GM19193 (cell line): ENCODE results near the gene SENP1.

Experiments
- POLR2A ChIP-seq: IDR thresholded peaks from 4 replicates; pipeline ENCODE4 v1.6.1; 2011; ENCODE audit not compliant: insufficient read depth, insufficient read length; ENCODE audit errors: extremely low read depth

Gene SENP1

GRCh38 chr12:48121522-48121921, 15.6 kb upstream of the SENP1 start:
- TF ChIP-seq POLR2A = no peak

GRCh38 chr12:48119834-48120195, 13.9 kb upstream of the SENP1 start:
- TF ChIP-seq POLR2A = no peak

- no peak for TF ChIP-seq POLR2A
Observed at GRCh38 chr12:48119078-48119833, 13.4 kb upstream of the SENP1 start, which contains the start of gene PFKM. Gene PFKM, plus strand, starts transcription at chr12:48119364. Its CDS starts 3,411 bp downstream, at chr12:48122775.

GRCh38 chr12:48118284-48118871, 12.5 kb upstream of the SENP1 start:
- no peak for TF ChIP-seq POLR2A

- TF ChIP-seq POLR2A = no peak
Observed at GRCh38 chr12:48115957-48116356, 10.1 kb upstream of the SENP1 start.

GRCh38 chr12:48110691-48111311, 4.9 kb upstream of the SENP1 start:
- no peak for TF ChIP-seq POLR2A

GRCh38 chr12:48109424-48109823, 3.5 kb upstream of the SENP1 start:
- TF ChIP-seq POLR2A = no peak

- no peak for TF ChIP-seq POLR2A
Observed at GRCh38 chr12:48106681-48107613, 1.1 kb upstream of the SENP1 start.

GRCh38 chr12:48105321-48105866, 485 bp downstream of the SENP1 start:
- TF ChIP-seq POLR2A = no peak

GRCh38 chr12:48104531-48104930, 1.3 kb downstream of the SENP1 start:
- TF ChIP-seq POLR2A = no peak

- TF ChIP-seq POLR2A = no peak
Observed at GRCh38 chr12:48092611-48093010, 13.3 kb downstream of the SENP1 start.

- TF ChIP-seq POLR2A = no peak
Observed at GRCh38 chr12:48086327-48086726, 19.6 kb downstream of the SENP1 start.

- no peak for TF ChIP-seq POLR2A
Observed at GRCh38 chr12:48084841-48085460, 20.9 kb downstream of the SENP1 start.

- TF ChIP-seq POLR2A = no peak
Observed at GRCh38 chr12:48084066-48084465, 21.8 kb downstream of the SENP1 start.
